Thoracic aorta (tissue), 2 donors: ENCODE data around the gene SLC8A2. TPM values are rescaled to one million over a fixed set of nuclear protein-coding genes. Genes with fewer than 3 reads are reported as not detected.
"Not testable (repeated sequence)": the region's sequence is repeated elsewhere in the genome, so short reads cannot be mapped to it uniquely, and the experiment has no call there.

Experiments
- ATAC-seq: fragments of 150-250 bp; one replicate; pipeline ENCODE4 v1.8.0; 2017; ENCODE audit warnings: low read depth; ENCODE audit not compliant: insufficient number of reproducible peaks, low FRiP score
- DNase-seq: peaks from one replicate; pipeline ENCODE4 v3.0.0-alpha.2; 2020; ENCODE audit warnings: low spot score
- H3K27ac ChIP-seq, 2 donors: fragments of 200-600 bp; sonication (generic); 1 replicate in 1 of 2; 2 replicates in 1 of 2; pipeline ENCODE4 v1.5.1; 2016; ENCODE audit warnings: mild to moderate bottlenecking in 2 of 2, moderate library complexity in 2 of 2
- H3K27me3 ChIP-seq: fragments of 200-600 bp; sonication (generic); replicated peaks from 2 replicates; pipeline ENCODE4 v1.6.0; 2016; ENCODE audit warnings: mild to moderate bottlenecking; ENCODE audit not compliant: insufficient read depth
- H3K36me3 ChIP-seq: fragments of 200-600 bp; sonication (generic); one replicate; pipeline ENCODE4 v1.5.1; 2016
- H3K4me1 ChIP-seq, 2 donors: fragments of 200-600 bp; sonication (generic); 1 replicate in 1 of 2; 2 replicates in 1 of 2; pipeline versions ENCODE4 v1.5.1 to v1.6.0; 2016; ENCODE audit warnings: low read depth in 2 of 2, mild to moderate bottlenecking in 1 of 2; ENCODE audit not compliant: control insufficient read depth in 1 of 2
- H3K4me3 ChIP-seq: fragments of 200-600 bp; sonication (generic); 2 replicates; pipeline ENCODE4 v1.5.1; 2016; ENCODE audit warnings: mild to moderate bottlenecking
- H3K9me3 ChIP-seq: fragments of 200-600 bp; sonication (generic); 2 replicates; pipeline ENCODE4 v1.5.1; 2016
- total RNA-seq, 2 donors: library from RNA; depleted of rRNA; stranded (reverse); fragments of >200 nt; gene quantifications; one replicate each; pipeline versions ENCODE4 v1.1.0 to v1.2.3, GENCODE V29; 2016
- TF ChIP-seq, protein P1 (sequence below): fragments of 200-600 bp; sonication (generic); IDR thresholded peaks from one replicate; pipeline ENCODE4 v1.5.1; 2019; ENCODE audit warnings: antibody characterized with exemption

The SLC8A2 gene
- total RNA-seq, 2 donors from 2014 or later: 0.28 TPM; not detected in 1

- Histone ChIP-seq H3K9me3 (no peaks in the 10 kb centered on the region), H3K4me3 (no peak overlapping the region), H3K36me3 (no peaks in the 10 kb centered on the region), H3K4me1 (no peaks in the 10 kb centered on the region), H3K27me3 (peaks cover 1% of the 10 kb centered on the region), H3K27ac (no peak overlapping the region)
- ATAC-seq (no peak), DNase-seq (no peak)
- TF ChIP-seq, protein P1, sequence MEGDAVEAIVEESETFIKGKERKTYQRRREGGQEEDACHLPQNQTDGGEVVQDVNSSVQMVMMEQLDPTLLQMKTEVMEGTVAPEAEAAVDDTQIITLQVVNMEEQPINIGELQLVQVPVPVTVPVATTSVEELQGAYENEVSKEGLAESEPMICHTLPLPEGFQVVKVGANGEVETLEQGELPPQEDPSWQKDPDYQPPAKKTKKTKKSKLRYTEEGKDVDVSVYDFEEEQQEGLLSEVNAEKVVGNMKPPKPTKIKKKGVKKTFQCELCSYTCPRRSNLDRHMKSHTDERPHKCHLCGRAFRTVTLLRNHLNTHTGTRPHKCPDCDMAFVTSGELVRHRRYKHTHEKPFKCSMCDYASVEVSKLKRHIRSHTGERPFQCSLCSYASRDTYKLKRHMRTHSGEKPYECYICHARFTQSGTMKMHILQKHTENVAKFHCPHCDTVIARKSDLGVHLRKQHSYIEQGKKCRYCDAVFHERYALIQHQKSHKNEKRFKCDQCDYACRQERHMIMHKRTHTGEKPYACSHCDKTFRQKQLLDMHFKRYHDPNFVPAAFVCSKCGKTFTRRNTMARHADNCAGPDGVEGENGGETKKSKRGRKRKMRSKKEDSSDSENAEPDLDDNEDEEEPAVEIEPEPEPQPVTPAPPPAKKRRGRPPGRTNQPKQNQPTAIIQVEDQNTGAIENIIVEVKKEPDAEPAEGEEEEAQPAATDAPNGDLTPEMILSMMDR: no peak
Observed at GRCh38 chr19:47414469-47414868, 57.2 kb downstream of the SLC8A2 start.

DNA sequence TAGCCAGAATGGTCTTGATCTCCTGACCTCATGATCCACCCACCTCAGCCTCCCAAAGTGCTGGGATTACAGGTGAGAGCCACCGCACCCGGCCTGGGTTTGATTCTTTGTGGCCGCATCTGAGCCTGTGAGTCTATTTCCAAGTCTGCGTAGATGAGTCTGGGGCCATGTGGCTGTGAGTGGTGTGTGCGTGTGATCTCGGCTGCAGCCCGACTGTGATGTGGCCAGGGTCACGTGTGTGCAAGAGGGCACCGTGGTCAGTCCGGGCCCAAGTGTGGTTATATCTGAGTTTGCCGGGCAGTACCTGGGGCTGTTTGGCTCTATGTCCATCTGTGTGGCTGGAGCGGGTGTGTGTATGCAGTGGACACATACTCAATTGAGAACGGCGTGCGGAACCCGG, 57.8 kb downstream of the SLC8A2 start:
- DNase-seq (no peak), ATAC-seq (no peak)
- Histone ChIP-seq H3K9me3 (no peaks in the 10 kb centered on the region), H3K4me3 (no peak overlapping the region), H3K4me1 (no peaks in the 10 kb centered on the region), H3K27ac (no peak overlapping the region), H3K36me3 (no peaks in the 10 kb centered on the region), H3K27me3 (no peaks in the 10 kb centered on the region)
- TF ChIP-seq, protein P1: no peak

DNA sequence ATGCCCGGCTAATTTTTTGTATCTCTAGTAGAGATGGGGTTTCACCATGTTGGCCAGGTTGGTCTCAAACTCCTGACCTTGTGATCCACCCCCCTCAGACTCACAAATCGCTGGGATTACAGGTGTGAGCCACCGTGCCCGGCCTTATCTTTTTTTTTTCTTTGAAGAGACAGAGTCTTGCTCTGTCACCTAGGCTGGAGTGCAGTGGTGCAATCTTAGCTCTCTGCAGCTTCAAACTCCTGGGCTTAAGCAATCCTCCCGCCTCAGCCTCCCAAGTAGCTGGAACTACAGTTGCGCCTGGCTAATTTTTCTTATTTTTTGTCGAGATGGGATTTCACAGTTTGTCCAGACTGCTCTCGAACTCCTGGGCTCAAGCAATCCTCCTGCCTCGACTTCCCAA, 60.0 kb downstream of the SLC8A2 start:
- not testable (repeated sequence) for H3K4me1 ChIP-seq, H3K27ac ChIP-seq, ATAC-seq

DNA sequence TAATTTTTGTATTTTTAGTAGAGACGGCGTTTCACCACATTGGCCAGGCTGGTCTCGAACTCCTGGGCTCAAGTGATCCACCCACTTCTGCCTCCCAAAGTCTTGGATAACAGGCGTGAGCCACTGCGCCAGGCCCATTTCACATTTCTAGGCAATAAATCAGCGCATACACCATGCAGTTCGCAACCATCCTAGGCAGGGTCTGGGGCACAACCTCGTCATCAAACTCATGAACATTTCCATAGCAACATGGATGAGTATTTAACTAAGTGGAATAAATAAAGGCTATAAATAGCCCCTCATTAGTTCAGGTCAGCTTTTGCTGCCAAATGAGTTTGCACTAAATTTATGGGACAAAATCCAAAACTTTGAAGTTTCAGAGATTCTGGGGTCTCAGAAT, 60.6 kb downstream of the SLC8A2 start:
- TF ChIP-seq, protein P1: no peak
- Histone ChIP-seq H3K27me3 (no peaks in the 10 kb centered on the region), H3K4me3 (no peak overlapping the region), H3K27ac (no peak overlapping the region), H3K4me1 (no peaks in the 10 kb centered on the region), H3K9me3 (no peaks in the 10 kb centered on the region), H3K36me3 (no peaks in the 10 kb centered on the region)
- no peak for DNase-seq
- no peak for ATAC-seq

More for the DNA sequence above, 60.0 kb downstream of the SLC8A2 start:
- not testable (repeated sequence) for H3K9me3 ChIP-seq, H3K36me3 ChIP-seq, DNase-seq, H3K4me3 ChIP-seq, H3K27me3 ChIP-seq

GRCh38 chr19:47408156-47408938, 63.3 kb downstream of the SLC8A2 start:
- H3K36me3 ChIP-seq: no peaks in the 10 kb centered on the region
- no peaks in the 10 kb centered on the region for H3K9me3 ChIP-seq
- ATAC-seq: no peak
- DNase-seq: no peak
- no peaks in the 10 kb centered on the region for H3K4me1 ChIP-seq
- no peak overlapping the region for H3K4me3 ChIP-seq
- no peak overlapping the region for H3K27ac ChIP-seq
- no peaks in the 10 kb centered on the region for H3K27me3 ChIP-seq
- TF ChIP-seq, protein P1: no peak

DNA sequence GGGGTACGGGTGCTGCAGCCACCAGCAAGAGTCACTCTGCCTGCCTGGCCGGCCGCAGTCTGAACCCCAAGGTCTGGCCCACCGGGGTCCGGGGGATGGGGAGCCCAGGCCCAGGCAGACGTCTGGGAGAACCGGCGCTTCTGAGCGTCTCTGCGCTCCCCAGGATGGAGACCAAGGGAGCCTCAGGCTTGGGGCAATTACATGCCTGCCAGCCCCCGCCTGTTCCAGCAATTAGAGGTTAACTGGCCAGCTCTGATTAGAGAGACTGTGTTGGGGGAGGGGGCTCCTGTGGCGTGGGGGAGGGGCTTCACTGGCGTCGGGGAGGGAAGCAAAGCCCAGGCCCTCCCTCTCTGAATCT, 64.3 kb downstream of the SLC8A2 start:
- no peaks in the 10 kb centered on the region for H3K9me3 ChIP-seq
- TF ChIP-seq, protein P1: no peak

More for the DNA sequence above, 64.3 kb downstream of the SLC8A2 start:
- H3K4me1 ChIP-seq: no peaks in the 10 kb centered on the region
- ATAC-seq (no peak), DNase-seq (no peak)
- H3K27ac ChIP-seq: no peak overlapping the region
- no peak overlapping the region for H3K4me3 ChIP-seq
- H3K27me3 ChIP-seq: no peaks in the 10 kb centered on the region
- H3K36me3 ChIP-seq: no peaks in the 10 kb centered on the region
